Measurements from ENCODE around the gene HADH. TPM values are rescaled to one million over a fixed set of nuclear protein-coding genes. Genes with fewer than 3 reads are reported as not detected.
"Not testable (repeated sequence)": the region's sequence is repeated elsewhere in the genome, so short reads cannot be mapped to it uniquely, and the experiment has no call there.

Gene HADH
- total and polyA plus RNA-seq, 3 donors from 2014 or later: 65.6 to 73.8 (median 71.2) TPM

DNA sequence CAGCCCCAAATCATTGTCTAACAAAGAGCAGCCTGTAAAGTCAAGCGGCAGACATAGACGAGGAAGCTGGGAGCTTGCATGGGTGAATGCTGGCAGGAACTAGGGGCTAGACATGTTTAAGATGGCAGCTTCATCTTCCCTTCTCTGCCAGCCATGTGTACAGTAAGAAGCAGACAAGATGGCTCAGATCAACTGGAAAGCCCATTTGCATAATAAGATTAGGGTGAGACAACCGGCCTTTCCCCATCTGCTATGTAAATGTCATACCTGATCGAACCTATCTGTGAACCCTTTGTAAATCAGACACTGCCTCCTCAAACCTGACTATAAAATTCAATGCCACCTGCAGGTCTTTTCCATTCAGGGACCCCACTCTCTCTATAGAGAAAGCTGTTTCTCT lies 22.8 kb upstream of the HADH start:
- 69 to 81% methylated on average over 4 of the region's 4 CpGs for WGBS, 2 donors
- intact Hi-C loops (cut with DNase I; ENCODE audit: low total_unique reads): no loop called here
- DNase-seq: no peak
- TF ChIP-seq, protein P1, sequence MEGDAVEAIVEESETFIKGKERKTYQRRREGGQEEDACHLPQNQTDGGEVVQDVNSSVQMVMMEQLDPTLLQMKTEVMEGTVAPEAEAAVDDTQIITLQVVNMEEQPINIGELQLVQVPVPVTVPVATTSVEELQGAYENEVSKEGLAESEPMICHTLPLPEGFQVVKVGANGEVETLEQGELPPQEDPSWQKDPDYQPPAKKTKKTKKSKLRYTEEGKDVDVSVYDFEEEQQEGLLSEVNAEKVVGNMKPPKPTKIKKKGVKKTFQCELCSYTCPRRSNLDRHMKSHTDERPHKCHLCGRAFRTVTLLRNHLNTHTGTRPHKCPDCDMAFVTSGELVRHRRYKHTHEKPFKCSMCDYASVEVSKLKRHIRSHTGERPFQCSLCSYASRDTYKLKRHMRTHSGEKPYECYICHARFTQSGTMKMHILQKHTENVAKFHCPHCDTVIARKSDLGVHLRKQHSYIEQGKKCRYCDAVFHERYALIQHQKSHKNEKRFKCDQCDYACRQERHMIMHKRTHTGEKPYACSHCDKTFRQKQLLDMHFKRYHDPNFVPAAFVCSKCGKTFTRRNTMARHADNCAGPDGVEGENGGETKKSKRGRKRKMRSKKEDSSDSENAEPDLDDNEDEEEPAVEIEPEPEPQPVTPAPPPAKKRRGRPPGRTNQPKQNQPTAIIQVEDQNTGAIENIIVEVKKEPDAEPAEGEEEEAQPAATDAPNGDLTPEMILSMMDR (IDR thresholded peaks at IDR 0.05): no peak
- TF ChIP-seq POLR2A (IDR thresholded peaks at IDR 0.05): no peak
- H3K9me3 ChIP-seq: no peaks in the 10 kb centered on the region
- no peak overlapping the region for H3K27ac ChIP-seq
- no peaks in the 10 kb centered on the region for H3K36me3 ChIP-seq (ENCODE audit: low read depth, missing control alignments)
- no peaks in the 10 kb centered on the region for H3K27me3 ChIP-seq
- H3K4me3 ChIP-seq: no peak overlapping the region
- H3K4me1 ChIP-seq: no peaks in the 10 kb centered on the region

DNA sequence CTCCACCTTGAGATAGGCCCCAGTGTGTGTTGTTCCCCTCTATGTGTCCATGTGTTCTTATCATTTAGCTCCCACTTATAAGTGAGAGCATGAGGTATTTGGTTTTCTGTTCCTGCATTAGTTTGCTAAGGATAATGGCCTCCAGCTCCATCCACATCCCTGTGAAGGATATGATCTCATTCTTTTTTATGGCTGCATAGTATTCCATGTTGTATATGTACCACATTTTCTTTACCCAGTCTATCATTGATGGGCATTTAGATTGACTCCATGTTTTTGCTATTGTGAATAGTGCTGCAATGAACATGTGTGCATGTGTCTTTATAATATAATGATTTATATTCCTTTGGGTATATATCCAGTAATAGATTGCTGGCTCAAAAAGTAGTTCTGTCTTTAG lies 22.2 kb upstream of the HADH start:
- H3K4me1 ChIP-seq; DNase-seq; H3K36me3 ChIP-seq (ENCODE audit: low read depth, missing control alignments); intact Hi-C loops (cut with DNase I; ENCODE audit: low total_unique reads); H3K9me3 ChIP-seq; H3K27me3 ChIP-seq; H3K27ac ChIP-seq; H3K4me3 ChIP-seq: not testable (repeated sequence)

DNA sequence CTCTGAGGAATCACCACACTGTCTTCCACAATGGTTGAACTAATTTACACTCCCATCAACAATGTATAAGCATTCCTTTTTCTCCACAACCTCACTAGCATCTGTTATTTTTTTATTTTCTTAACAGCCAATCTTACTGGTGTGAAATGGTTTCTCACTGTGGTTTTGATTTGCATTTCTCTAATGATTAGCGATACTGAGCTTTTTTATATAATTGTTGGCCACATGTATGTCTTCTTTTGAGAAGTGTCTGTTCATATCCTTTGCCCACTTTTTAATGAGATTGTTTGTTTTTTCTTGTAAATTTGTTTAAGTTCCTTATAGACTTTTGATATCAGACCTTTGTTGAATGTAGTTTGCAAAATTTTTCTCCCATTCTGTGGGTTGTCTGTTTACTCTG lies 21.8 kb upstream of the HADH start:
- H3K27ac ChIP-seq; intact Hi-C loops (cut with DNase I; ENCODE audit: low total_unique reads); H3K9me3 ChIP-seq; H3K4me3 ChIP-seq; DNase-seq; H3K36me3 ChIP-seq (ENCODE audit: low read depth, missing control alignments); H3K27me3 ChIP-seq; H3K4me1 ChIP-seq: not testable (repeated sequence)
- WGBS, 2 donors: 93 to 100% methylated on average over 1 of the region's 1 CpG

DNA sequence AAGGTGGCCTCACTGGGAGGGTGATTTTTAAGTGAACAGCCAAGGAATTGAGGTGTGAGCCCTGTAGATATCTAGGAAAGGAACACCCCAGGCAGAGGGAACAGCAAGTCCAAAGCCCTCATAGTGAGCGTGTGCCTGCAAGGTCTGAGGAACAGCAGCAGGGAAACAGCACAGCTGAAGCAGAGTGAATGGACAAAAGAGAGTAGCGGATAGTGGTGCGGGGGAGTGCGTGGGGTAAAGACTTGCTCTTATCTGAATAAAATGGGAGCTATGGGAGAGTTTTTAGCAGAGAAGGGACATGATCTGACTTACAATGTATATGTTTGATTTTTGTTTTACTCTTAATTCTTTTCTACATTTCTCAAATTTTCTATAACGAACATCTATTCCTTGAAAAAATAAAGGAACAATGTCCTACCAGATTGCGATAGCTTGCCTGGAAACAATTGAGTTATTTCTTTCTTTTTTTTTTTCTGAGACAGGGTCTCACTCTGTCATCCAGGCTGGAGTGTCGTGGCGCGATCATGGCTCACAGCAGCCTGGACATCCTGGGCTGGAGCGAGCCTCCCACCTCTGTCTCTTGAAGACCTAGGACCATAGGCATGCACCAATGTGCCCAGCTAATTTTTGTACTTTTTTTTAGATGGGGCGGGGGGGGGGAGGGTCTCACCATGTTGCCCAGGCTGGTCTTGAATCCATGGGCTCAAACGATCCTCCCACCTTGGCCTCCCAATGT lies 19.5 kb upstream of the HADH start:
- H3K27me3 ChIP-seq: no peaks in the 10 kb centered on the region
- no peak overlapping the region for H3K27ac ChIP-seq
- DNase-seq: peak; percentile 83
- H3K4me1 ChIP-seq: no peaks in the 10 kb centered on the region
- no peaks in the 10 kb centered on the region for H3K9me3 ChIP-seq
- intact Hi-C loops (cut with DNase I; ENCODE audit: low total_unique reads): no loop called here
- no peak for TF ChIP-seq POLR2A (IDR thresholded peaks at IDR 0.05)
- TF ChIP-seq, protein P1 (IDR thresholded peaks at IDR 0.05): no peak
- H3K36me3 ChIP-seq (ENCODE audit: low read depth, missing control alignments): no peaks in the 10 kb centered on the region
- H3K4me3 ChIP-seq: no peak overlapping the region
- WGBS, 2 donors: 68 to 77% methylated on average over 12 of the region's 12 CpGs

DNA sequence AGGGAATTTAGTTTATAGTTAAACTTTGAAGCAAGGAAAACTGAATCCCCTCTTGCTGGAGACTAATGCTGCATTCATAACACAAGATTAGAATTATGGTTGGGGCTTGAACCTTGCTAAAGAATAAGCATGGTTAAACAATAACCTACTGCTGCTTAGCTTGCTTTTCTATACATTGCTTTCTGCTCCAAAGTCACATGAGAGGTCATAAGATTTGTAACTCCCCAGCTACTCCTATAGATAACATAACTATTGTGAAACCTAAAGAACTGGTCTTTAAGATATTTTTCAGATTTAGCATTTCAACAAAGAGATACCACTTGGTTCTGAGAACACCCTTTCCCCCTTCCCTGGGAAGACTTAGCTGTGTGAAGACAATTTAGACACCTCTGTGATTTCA lies 17.1 kb upstream of the HADH start:
- Histone ChIP-seq H3K27ac (no peak overlapping the region), H3K4me1 (no peaks in the 10 kb centered on the region), H3K36me3 (ENCODE audit: low read depth, missing control alignments) (no peaks in the 10 kb centered on the region), H3K27me3 (no peaks in the 10 kb centered on the region), H3K9me3 (no peaks in the 10 kb centered on the region), H3K4me3 (no peak overlapping the region)
- DNase-seq: no peak
- intact Hi-C loops (cut with DNase I; ENCODE audit: low total_unique reads): no loop called here
- TF ChIP-seq, protein P1 (IDR thresholded peaks at IDR 0.05): no peak
- TF ChIP-seq POLR2A (IDR thresholded peaks at IDR 0.05): no peak

DNA sequence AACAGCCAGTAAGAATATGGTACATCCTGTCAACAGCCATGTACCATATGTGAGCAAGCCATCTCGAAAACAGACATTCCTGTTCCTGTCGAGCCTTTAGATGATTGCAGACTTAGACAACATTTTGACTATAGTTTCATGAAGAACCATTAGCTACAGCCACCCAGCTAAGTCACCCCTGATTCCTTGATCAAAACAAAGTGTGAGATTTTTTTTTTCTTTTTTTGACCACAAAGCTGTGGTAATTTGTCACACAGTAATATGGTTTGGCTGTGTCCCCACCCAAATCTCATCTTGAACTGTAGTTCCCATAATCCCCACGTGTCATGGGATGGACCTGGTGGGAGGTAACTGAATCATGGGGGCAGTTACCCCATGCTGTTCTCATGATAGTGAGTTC lies 15.2 kb upstream of the HADH start:
- Histone ChIP-seq H3K27me3 (no peaks in the 10 kb centered on the region), H3K36me3 (ENCODE audit: low read depth, missing control alignments) (no peaks in the 10 kb centered on the region), H3K4me1 (no peaks in the 10 kb centered on the region), H3K27ac (no peak overlapping the region), H3K4me3 (no peak overlapping the region), H3K9me3 (no peaks in the 10 kb centered on the region)
- no peak for DNase-seq
- 94 to 97% methylated on average over 3 of the region's 3 CpGs for WGBS, 2 donors
- intact Hi-C loops (cut with DNase I; ENCODE audit: low total_unique reads): no loop called here
- TF ChIP-seq, protein P1 (IDR thresholded peaks at IDR 0.05): no peak
- TF ChIP-seq POLR2A (IDR thresholded peaks at IDR 0.05): no peak

Data from testis (tissue), 3 donors.